NCI-H2029 treated with DMSO at 0.1 percent for 48 hours (cell line): ENCODE data around the gene TRPC3.
A peak's percentile ranks its signal among the peaks of the same experiment; 100 is the strongest.

Experiments
- DNase-seq: peaks from one replicate; lab custom pipeline; 2025; lab: John Stamatoyannopoulos, UW

Gene TRPC3

GRCh38 chr4:121873604-121874003 is 78.3 kb downstream of the TRPC3 start:
- DNase-seq, result no peak

- DNase-seq, result peak; percentile 88
Measured at GRCh38 chr4:121869841-121870822, 81.7 kb downstream of the TRPC3 start, which contains the start of gene BBS7. Gene BBS7 (minus strand): TSS chr4:121870474. CDS start chr4:121870313, 161 bp downstream.

- no peak for DNase-seq
Measured at GRCh38 chr4:121863799-121864198, 88.1 kb downstream of the TRPC3 start.

GRCh38 chr4:121861426-121861825 is 90.4 kb downstream of the TRPC3 start:
- no peak for DNase-seq

- no peak for DNase-seq
Measured at GRCh38 chr4:121860121-121860520, 91.7 kb downstream of the TRPC3 start.

- DNase-seq, result no peak
Measured at GRCh38 chr4:121851354-121851753, 100.5 kb downstream of the TRPC3 start.

GRCh38 chr4:121846662-121847061 is 105.2 kb downstream of the TRPC3 start:
- DNase-seq, result no peak

GRCh38 chr4:121842862-121843261 is 109.0 kb downstream of the TRPC3 start:
- DNase-seq, result no peak

GRCh38 chr4:121838136-121838535 is 113.7 kb downstream of the TRPC3 start:
- DNase-seq, result no peak

GRCh38 chr4:121829511-121829910 is 122.3 kb downstream of the TRPC3 start:
- no peak for DNase-seq
